MM.1S (cell line): Measurements from ENCODE around the gene ZNF853.

Experiments used
- DNase-seq: peaks from one replicate; pipeline ENCODE4 v3.0.0-alpha.2; 2015
- H2AFZ ChIP-seq: fragments of 300-600 bp; sonication (generic); 2 replicates; pipeline ENCODE4 v1.6.0; 2016; ENCODE audit warnings: antibody characterized with exemption, low read length
- H3F3A ChIP-seq: fragments of 300-600 bp; sonication (generic); 2 replicates; pipeline ENCODE4 v1.6.1; 2016; ENCODE audit warnings: mild to moderate bottlenecking, antibody characterized with exemption, low read length, moderate library complexity, mixed read lengths; ENCODE audit not compliant: insufficient read depth
- H3K27ac ChIP-seq: fragments of 300-600 bp; sonication (generic); 2 replicates; pipeline ENCODE4 v1.5.1; 2016; ENCODE audit warnings: mild to moderate bottlenecking, low read length
- H3K27me3 ChIP-seq: fragments of 300-600 bp; sonication (generic); replicated peaks from 2 replicates; pipeline ENCODE4 v1.6.0; 2016; ENCODE audit warnings: low read length; ENCODE audit not compliant: insufficient read depth
- H3K36me3 ChIP-seq: fragments of 300-600 bp; sonication (generic); replicated peaks from 2 replicates; pipeline ENCODE4 v1.6.1; 2016; ENCODE audit warnings: mild to moderate bottlenecking, low read length, mixed read lengths; ENCODE audit not compliant: insufficient read depth
- H3K4me1 ChIP-seq: fragments of 300-600 bp; sonication (generic); 2 replicates; pipeline ENCODE4 v1.6.1; 2016; ENCODE audit warnings: low read length, mixed read lengths
- H3K4me2 ChIP-seq: fragments of 300-600 bp; sonication (generic); 2 replicates; pipeline ENCODE4 v1.6.0; 2016; ENCODE audit warnings: low read depth, low read length
- H3K4me3 ChIP-seq: fragments of 300-600 bp; sonication (generic); 2 replicates; pipeline ENCODE4 v1.5.1; 2016; ENCODE audit warnings: low read length, mixed read lengths
- H3K79me2 ChIP-seq: fragments of 300-600 bp; sonication (generic); 2 replicates; pipeline ENCODE4 v1.6.1; 2016; ENCODE audit warnings: mixed run types, low read length, mixed read lengths
- H3K9ac ChIP-seq: fragments of 300-600 bp; sonication (generic); 2 replicates; pipeline ENCODE4 v1.6.1; 2016; ENCODE audit warnings: low read length, mixed read lengths
- H3K9me2 ChIP-seq: fragments of 300-600 bp; sonication (generic); replicated peaks from 2 replicates; pipeline ENCODE4 v1.6.1; 2016; ENCODE audit warnings: mild to moderate bottlenecking, low read length, mixed read lengths; ENCODE audit not compliant: insufficient read depth
- H3K9me3 ChIP-seq: fragments of 300-600 bp; sonication (generic); replicated peaks from 2 replicates; pipeline ENCODE4 v1.6.1; 2016; ENCODE audit warnings: mild to moderate bottlenecking, low read length, mixed read lengths; ENCODE audit not compliant: insufficient read depth
- H4K20me1 ChIP-seq: fragments of 300-600 bp; sonication (generic); 2 replicates; pipeline ENCODE4 v1.6.1; 2016; ENCODE audit warnings: mild to moderate bottlenecking, low read length, moderate library complexity, mixed read lengths; ENCODE audit not compliant: insufficient read depth
- CTCF ChIP-seq: fragments of 300-600 bp; sonication (generic); IDR thresholded peaks from 2 replicates; pipeline ENCODE4 v1.5.1; 2016; ENCODE audit warnings: antibody characterized with exemption, low read length, mixed read lengths
- EZH2 ChIP-seq: fragments of 300-600 bp; sonication (generic); optimal IDR thresholded peaks from 2 replicates; pipeline ENCODE3; 2017; ENCODE audit warnings: low read depth, mild to moderate bottlenecking, antibody characterized with exemption, low read length, mixed read lengths
- EZH2phosphoT487 ChIP-seq: fragments of 300-600 bp; sonication (generic); IDR thresholded peaks from 2 replicates; pipeline ENCODE4 v1.6.1; 2018; ENCODE audit warnings: antibody characterized with exemption, low read length

The ZNF853 gene

DNA sequence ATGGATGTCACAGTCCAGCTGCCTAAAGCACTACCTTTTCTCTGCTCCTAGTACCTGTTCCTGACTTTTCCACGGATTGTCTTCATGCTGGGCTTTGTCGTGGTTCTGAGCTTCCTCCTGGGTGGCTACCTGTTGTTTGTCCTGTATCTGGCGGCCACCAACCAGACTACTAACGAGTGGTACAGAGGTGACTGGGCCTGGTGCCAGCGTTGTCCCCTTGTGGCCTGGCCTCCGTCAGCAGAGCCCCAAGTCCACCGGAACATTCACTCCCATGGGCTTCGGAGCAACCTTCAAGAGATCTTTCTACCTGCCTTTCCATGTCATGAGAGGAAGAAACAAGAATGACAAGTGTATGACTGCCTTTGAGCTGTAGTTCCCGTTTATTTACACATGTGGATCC, 26.8 kb upstream of the ZNF853 start:
- H3K9me3 ChIP-seq = no peaks in the 10 kb centered on the region
- H3K4me2 ChIP-seq = no peak overlapping the region
- H3K4me3 ChIP-seq = no peak overlapping the region
- peaks cover 8% of the 10 kb centered on the region for H3F3A ChIP-seq
- no peak for DNase-seq
- no peak overlapping the region for H3K27ac ChIP-seq
- H3K79me2 ChIP-seq = peaks cover 23% of the 10 kb centered on the region
- no peaks in the 10 kb centered on the region for H3K9me2 ChIP-seq
- no peak overlapping the region for H2AFZ ChIP-seq
- H4K20me1 ChIP-seq = no peaks in the 10 kb centered on the region
- no peaks in the 10 kb centered on the region for H3K27me3 ChIP-seq
- H3K36me3 ChIP-seq = no peaks in the 10 kb centered on the region
- H3K9ac ChIP-seq = no peak overlapping the region
- TF ChIP-seq EZH2phosphoT487 = no peak
- TF ChIP-seq CTCF = no peak
- no peak for TF ChIP-seq EZH2
- peaks cover 7% of the 10 kb centered on the region; the same call in 1 of the 2 replicates for H3K4me1 ChIP-seq

- peaks cover 23% of the 10 kb centered on the region for H3K79me2 ChIP-seq
- DNase-seq = no peak
- peak overlapping the region; percentile 40; the same call in 1 of the 2 replicates for H3K9ac ChIP-seq
- no peaks in the 10 kb centered on the region for H3K27me3 ChIP-seq
- no peaks in the 10 kb centered on the region for H4K20me1 ChIP-seq
- H3K4me2 ChIP-seq = peak overlapping the region; percentile 86
- peak overlapping the region; percentile 51; the same call in 1 of the 2 replicates for H3K4me3 ChIP-seq
- H2AFZ ChIP-seq = peak overlapping the region; percentile 69
- H3K36me3 ChIP-seq = no peaks in the 10 kb centered on the region
- H3K27ac ChIP-seq = peak overlapping the region; percentile 55; the same call in 1 of the 2 replicates
- no peaks in the 10 kb centered on the region for H3K9me3 ChIP-seq
- TF ChIP-seq EZH2phosphoT487 (no peak), CTCF (no peak), EZH2 (no peak)
- H3F3A ChIP-seq = peaks cover 8% of the 10 kb centered on the region
- no peaks in the 10 kb centered on the region for H3K9me2 ChIP-seq
- H3K4me1 ChIP-seq = peaks cover 7% of the 10 kb centered on the region; the same call in 1 of the 2 replicates
Measured at GRCh38 chr7:6589151-6589828, 26.1 kb upstream of the ZNF853 start.

DNA sequence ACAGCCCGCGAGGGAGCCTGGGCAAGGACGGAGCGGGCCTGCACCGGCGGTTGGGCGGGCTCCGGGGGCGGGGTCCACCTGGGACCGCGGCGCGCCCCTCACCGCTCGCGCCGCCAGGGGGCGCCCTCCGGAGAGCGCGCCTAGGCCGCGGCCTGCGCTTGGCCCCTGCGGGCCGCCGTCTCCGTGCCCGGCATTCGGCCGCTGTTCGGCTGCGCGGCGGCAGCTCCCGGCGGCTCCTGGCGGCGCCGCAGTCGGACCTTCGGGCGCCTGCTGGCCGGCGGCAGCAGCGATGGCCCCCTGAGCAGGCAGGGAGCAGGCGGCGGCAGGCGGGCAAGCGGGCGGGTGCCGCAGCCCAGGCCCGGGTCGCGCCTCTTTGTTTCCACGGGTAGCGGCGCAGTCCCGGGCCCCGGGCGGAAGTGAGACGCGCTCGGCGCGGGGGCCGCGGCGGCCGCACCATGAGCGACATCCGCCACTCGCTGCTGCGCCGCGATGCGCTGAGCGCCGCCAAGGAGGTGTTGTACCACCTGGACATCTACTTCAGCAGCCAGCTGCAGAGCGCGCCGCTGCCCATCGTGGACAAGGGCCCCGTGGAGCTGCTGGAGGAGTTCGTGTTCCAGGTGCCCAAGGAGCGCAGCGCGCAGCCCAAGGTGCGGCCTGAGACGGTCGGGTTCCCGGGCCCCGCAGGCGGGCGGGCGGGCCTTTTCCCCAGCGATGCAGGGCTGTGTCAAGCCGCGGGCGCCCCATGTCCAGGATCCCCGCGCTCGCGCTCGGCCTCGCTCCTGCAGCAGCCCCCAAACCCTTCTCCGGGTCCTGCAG, 25.4 kb upstream of the ZNF853 start, which contains the start of gene INTS15:
Gene INTS15 (plus strand): TSS at position 193 of the 816 bp plus-strand sequence. CDS start 263 bp downstream, at position 456.
- Histone ChIP-seq H3K27ac (peak within 1 kb of the TSS; percentile 55; the same call in 1 of the 2 replicates), H3K4me2 (peak within 1 kb of the TSS; percentile 86), H3K4me3 (peak within 1 kb of the TSS; percentile 100), H3F3A (peaks cover 8% of the 10 kb centered on the region), H3K4me1 (peaks cover 7% of the 10 kb centered on the region; the same call in 1 of the 2 replicates), H3K79me2 (peaks cover 23% of the 10 kb centered on the region), H3K9me3 (no peaks in the 10 kb centered on the region), H3K36me3 (no peaks in the 10 kb centered on the region), H4K20me1 (no peaks in the 10 kb centered on the region), H2AFZ (peak within 1 kb of the TSS; percentile 86), H3K9me2 (no peaks in the 10 kb centered on the region), H3K9ac (peak within 1 kb of the TSS; percentile 77), H3K27me3 (no peaks in the 10 kb centered on the region)
- DNase-seq = peak; percentile 86
- TF ChIP-seq EZH2phosphoT487 (no peak), CTCF (peak; percentile 28; the same call in 1 of the 2 replicates)
